ENCODE data around the gene TP63.

- TF ChIP-seq POLR2A (IDR thresholded peaks at IDR 0.05) (no peak), CTCF (IDR thresholded peaks at IDR 0.05) (no peak)
Observed at GRCh38 chr3:189911001-189911400, 279.8 kb downstream of the TP63 start.

All from uterus (tissue), 2 donors.